ENCODE measurements around the gene SCAP. TPM values are rescaled to one million over a fixed set of nuclear protein-coding genes. Genes with fewer than 3 reads are reported as not detected.
A peak's percentile ranks its signal among the peaks of the same experiment; 100 is the strongest.
"Not testable (repeated sequence)": the region's sequence is repeated elsewhere in the genome, so short reads cannot be mapped to it uniquely, and the experiment has no call there.

Gene SCAP
- total RNA-seq, 2 experiments from 2014 or later: 68.1 to 71.4 TPM

- Mint-ChIP-seq H3K27me3 (peaks cover 8% of the 10 kb centered on the region), H3K9me3 (no peaks in the 10 kb centered on the region), H3K36me3 (ENCODE audit: low read depth) (peaks cover under 1% of the 10 kb centered on the region), H3K4me1 (peaks cover 17% of the 10 kb centered on the region), H3K4me3 (no peak overlapping the region), H3K27ac (no peak overlapping the region)
- DNase-seq: no peak
- ChIA-PET POLR2A (no interaction called here), CTCF (no interaction called here)
Observed at GRCh38 chr3:47374587-47374986, 101.2 kb downstream of the SCAP start.

DNA sequence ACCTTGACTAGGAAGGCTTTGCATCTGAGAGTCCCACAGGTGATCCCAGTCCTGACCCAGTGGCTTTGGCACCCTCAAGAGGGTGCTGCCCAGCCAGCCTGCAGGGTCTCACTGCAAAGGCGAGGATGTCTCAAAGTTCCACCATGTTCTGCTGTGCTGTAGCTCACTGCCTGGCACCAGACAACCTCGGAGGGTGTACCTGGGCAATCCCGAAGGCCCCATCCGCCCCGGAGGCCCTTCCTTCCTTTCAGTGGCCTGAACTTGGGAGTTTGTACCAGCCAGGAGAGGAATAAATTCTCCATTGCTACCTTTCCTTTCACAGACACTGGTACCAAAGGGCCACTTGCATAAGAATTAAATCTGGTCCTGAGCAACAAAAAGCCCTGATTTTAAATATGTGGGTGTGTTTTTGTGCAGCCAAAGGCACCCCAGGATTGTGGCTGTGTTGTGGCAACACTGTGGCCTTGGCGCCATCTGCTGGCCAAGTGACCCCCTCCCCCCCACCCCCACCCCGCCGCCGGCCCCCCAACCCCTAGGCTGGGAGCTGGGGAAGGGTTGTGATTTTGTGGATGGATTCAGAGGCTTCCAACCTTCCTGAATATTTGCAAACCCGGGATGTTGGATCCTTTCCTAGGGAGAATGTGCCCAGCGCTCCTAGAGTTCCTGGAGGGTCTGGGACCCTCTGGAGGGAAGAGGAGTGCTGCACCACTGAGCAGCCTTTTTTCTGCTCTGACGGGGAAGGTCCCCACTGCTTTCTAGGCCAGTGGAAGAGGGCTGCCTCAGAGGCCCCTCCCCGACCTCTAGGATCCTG, 104.6 kb downstream of the SCAP start:
- POLR2A ChIA-PET: no interaction called here

DNA sequence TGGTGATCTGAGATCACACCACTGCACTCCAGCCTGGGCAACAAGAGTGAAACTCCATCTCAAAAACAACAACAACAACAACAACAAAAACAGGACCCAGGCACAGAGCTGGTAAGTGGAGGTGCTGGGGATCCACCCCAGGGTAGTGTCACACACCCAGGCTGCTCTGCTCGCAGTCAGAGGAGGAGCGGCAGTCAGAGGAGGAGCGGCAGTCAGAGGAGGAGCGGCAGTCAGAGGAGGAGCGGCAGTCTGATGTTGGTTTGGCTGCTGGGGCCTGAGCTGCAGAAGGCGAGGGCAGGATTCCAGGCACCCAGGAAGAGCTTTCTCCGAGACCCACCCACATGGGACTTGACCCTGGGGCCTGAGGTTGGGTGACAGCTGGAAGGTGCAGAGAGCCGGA, 105.7 kb downstream of the SCAP start:
- H3K9me3 Mint-ChIP-seq; DNase-seq; H3K27me3 Mint-ChIP-seq; POLR2A ChIA-PET; H3K4me3 Mint-ChIP-seq; H3K36me3 Mint-ChIP-seq (ENCODE audit: low read depth); H3K27ac Mint-ChIP-seq; H3K4me1 Mint-ChIP-seq: not testable (repeated sequence)
- CTCF ChIA-PET: interaction anchor here (0.6 to 1.5 kb wide), 3 partner anchors 9 to 124 kb away, joined by 4 to 6 read pairs (median 4); partner anchors contain the start of gene PTPN23

More for the DNA sequence above, 104.6 kb downstream of the SCAP start:
- CTCF ChIA-PET: interaction anchor here (1.5 kb wide), 1 partner anchor 8 kb away, joined by 4 read pairs; no protein-coding TSS in a partner anchor
- H3K4me3 Mint-ChIP-seq: no peak overlapping the region
- no peak overlapping the region for H3K27ac Mint-ChIP-seq
- H3K36me3 Mint-ChIP-seq (ENCODE audit: low read depth): no peaks in the 10 kb centered on the region
- H3K4me1 Mint-ChIP-seq: no peaks in the 10 kb centered on the region
- H3K9me3 Mint-ChIP-seq: no peaks in the 10 kb centered on the region
- peaks cover 8% of the 10 kb centered on the region for H3K27me3 Mint-ChIP-seq
- DNase-seq: peak; percentile 49

DNA sequence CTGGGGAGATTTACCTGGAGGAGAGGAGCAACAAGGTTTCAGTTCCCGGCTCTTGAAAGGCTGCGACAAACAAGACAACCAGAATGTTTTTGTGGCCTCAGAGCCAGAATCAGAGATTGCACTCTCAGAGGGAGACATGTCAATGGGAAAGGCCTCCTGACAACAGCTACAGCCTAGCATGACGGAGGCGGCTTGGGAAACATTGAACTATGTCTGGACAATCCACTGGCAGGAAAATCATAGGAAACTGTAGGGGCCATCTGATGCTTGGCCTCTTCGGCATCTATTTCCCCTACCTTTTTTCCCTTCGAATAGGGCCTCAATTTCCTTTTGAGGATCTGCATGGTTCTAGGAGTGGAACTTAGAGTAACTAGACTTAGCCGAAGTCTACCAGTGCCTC, 108.1 kb downstream of the SCAP start:
- Mint-ChIP-seq H3K4me3 (no peak overlapping the region), H3K4me1 (peaks cover 6% of the 10 kb centered on the region), H3K27ac (no peak overlapping the region), H3K9me3 (no peaks in the 10 kb centered on the region), H3K27me3 (peaks cover 4% of the 10 kb centered on the region), H3K36me3 (ENCODE audit: low read depth) (peaks cover 3% of the 10 kb centered on the region)
- ChIA-PET POLR2A (no interaction called here), CTCF (no interaction called here)
- no peak for DNase-seq

DNA sequence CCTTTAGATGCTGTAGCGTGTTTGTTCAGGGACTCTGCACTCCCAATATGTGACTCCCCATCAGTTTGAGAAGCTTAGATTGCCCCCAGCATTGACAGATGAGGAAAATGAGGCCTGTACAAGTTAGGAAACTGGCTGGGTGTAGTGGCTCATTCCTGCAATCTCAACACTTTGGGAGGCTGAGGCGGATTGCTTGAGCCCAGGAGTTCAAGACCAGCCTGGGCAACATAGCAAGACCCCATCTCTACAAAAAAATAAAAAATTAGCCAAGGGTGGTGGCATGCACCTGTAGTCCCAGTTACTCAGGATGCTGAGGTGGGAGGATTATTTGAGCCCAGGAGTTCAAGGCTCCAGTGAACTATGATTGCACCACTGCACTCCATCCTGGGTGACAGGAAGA, 108.9 kb downstream of the SCAP start:
- Mint-ChIP-seq H3K4me3 (no peak overlapping the region), H3K27ac (no peak overlapping the region), H3K27me3 (no peaks in the 10 kb centered on the region), H3K36me3 (ENCODE audit: low read depth) (peaks cover 5% of the 10 kb centered on the region), H3K9me3 (peaks cover 4% of the 10 kb centered on the region), H3K4me1 (peaks cover 12% of the 10 kb centered on the region)
- no peak for DNase-seq
- CTCF ChIA-PET: no interaction called here
- POLR2A ChIA-PET: no interaction called here

DNA sequence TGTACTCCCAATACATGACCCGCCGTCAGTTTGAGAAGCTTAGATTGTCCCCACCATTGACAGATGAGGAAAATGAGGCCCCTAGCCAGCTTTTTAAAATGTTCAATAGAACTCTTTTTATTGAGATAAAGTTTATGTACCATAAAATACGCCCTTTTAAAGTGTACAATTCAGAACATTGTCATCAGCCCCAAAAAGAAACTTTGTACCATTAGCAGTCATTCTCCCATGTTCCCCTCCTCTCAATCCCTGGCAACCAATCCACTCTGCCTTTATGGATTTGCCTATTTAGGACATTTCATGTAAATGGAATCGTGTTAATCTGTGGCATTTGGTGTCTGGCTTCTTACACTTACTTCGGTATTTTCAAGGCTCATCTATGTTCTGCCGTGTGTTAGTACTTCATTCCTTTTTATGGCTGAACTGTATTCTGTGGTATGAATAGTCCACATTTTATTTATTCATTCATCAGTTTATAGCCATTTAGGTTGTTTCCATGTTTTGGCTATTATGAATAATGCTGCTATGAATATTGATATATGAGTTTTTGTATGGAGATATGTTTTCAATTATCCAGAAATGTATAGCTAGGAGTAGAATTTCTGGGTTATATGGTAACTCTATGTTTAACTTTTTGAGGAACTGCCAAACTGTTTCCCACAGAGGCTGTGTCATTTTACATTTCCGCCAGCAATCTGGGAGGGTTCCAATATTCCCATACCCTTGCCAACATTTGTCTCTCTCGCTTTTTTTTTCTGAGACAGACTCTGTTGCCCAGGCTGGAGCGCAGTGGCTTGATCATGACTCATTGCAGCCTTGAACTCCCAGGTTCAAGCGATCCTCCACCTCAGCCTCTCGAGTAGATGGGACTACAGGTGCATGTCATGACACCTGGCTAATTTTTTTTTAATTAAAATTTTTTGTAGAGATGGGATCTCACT, 110.3 kb downstream of the SCAP start:
- ChIA-PET POLR2A (interaction anchor here (0.6 kb wide), 1 partner anchor 359 kb away, joined by 7 read pairs; no protein-coding TSS in a partner anchor), CTCF (interaction anchor here (0.6 kb wide), 1 partner anchor 24 kb away, joined by 3 read pairs; no protein-coding TSS in a partner anchor)
- Mint-ChIP-seq H3K4me3 (no peak overlapping the region), H3K27ac (no peak overlapping the region), H3K36me3 (ENCODE audit: low read depth) (peaks cover 5% of the 10 kb centered on the region), H3K9me3 (peaks cover 4% of the 10 kb centered on the region), H3K27me3 (no peaks in the 10 kb centered on the region), H3K4me1 (peaks cover 12% of the 10 kb centered on the region)
- DNase-seq: no peak

Other genes starting within 250 kb of the SCAP start
- gene KIF9, start 193.1 kb downstream of the SCAP start, total RNA-seq: 1 to 10 TPM; 3.6 to 3.9 TPM
- gene KLHL18, start 193.0 kb downstream of the SCAP start, total RNA-seq: 10 to 100 TPM; 21.4 to 24.8 TPM
- gene PTPN23, start 94.9 kb downstream of the SCAP start, total RNA-seq: 10 to 100 TPM; 27.4 to 34.9 TPM
- 10 to 100 TPM; 42.2 to 50.1 TPM for gene ELP6, start 37.8 kb upstream of the SCAP start, total RNA-seq
- gene CSPG5, start 102.9 kb upstream of the SCAP start, total RNA-seq: under 1 TPM; 0.40 TPM